IMR-90 (cell line): ENCODE data around the gene S100A13. TPM values are rescaled to one million over a fixed set of nuclear protein-coding genes. Genes with fewer than 3 reads are reported as not detected.

Source experiments
- ATAC-seq: fragments of 200-7000 bp; cut with Tn5 transposase; 2 replicates; pipeline ENCODE4 v1.9.1; 2020; ENCODE audit warnings: low read depth, mild to moderate bottlenecking, moderate library complexity
- BruUV-seq: library from RNA; stranded (reverse); fragments of 400-500 nt; replicated peaks from 2 replicates; lab custom pipeline; 2021; lab: Mats Ljungman, UMichigan
- CTCF ChIA-PET: fragments of 300-600 bp; formaldehyde crosslinking; extraction: SDS; loops from one replicate; lab custom pipeline; 2021; ENCODE audit warnings: antibody characterized with exemption; lab: Yijun Ruan, JAX
- POLR2A ChIA-PET: fragments of 300-600 bp; sonication (Branson Sonifier 250); formaldehyde crosslinking; loops from one replicate; lab custom pipeline; 2022; ENCODE audit warnings: antibody characterized with exemption; ENCODE audit not compliant: unreplicated experiment; lab: Charles Lee
- DNase-seq: peaks from one replicate; pipeline ENCODE4 v3.0.0; 2013
- H2AFZ ChIP-seq: replicated peaks from 2 replicates; pipeline ENCODE3; 2013; ENCODE audit warnings: low read length, mild to moderate bottlenecking; ENCODE audit not compliant: poor library complexity
- H2AK5ac ChIP-seq: 2 replicates; pipeline ENCODE4 v1.6.1; 2013; ENCODE audit warnings: low read depth, low read length, inconsistent platforms
- H2AK9ac ChIP-seq: replicated peaks from 2 replicates; pipeline ENCODE3; 2013; ENCODE audit warnings: mild to moderate bottlenecking, low read depth, low read length, moderate library complexity; ENCODE audit not compliant: poor library complexity
- H2BK120ac ChIP-seq: 2 replicates; pipeline ENCODE4 v1.6.1; 2013; ENCODE audit warnings: low read depth, low read length, inconsistent platforms
- H2BK15ac ChIP-seq: 3 replicates; pipeline ENCODE4 v1.6.1; 2013; ENCODE audit warnings: low read depth, low read length, inconsistent platforms
- H2BK20ac ChIP-seq: 2 replicates; pipeline ENCODE4 v1.6.1; 2013; ENCODE audit warnings: low read depth, mild to moderate bottlenecking, inconsistent platforms, low read length, moderate library complexity
- H2BK5ac ChIP-seq: 2 replicates; pipeline ENCODE4 v1.6.1; 2013; ENCODE audit warnings: mild to moderate bottlenecking, low read depth, low read length, inconsistent platforms; ENCODE audit not compliant: poor library complexity, severe bottlenecking
- H3K14ac ChIP-seq: replicated peaks from 2 replicates; pipeline ENCODE4 v1.6.1; 2013; ENCODE audit warnings: low read depth, low read length, inconsistent platforms
- H3K18ac ChIP-seq: 2 replicates; pipeline ENCODE4 v1.6.1; 2013; ENCODE audit warnings: low read depth, low read length, control low read depth
- H3K23ac ChIP-seq: 2 replicates; pipeline ENCODE4 v1.6.1; 2013; ENCODE audit warnings: low read depth, low read length, inconsistent platforms
- H3K27ac ChIP-seq: 2 replicates; pipeline ENCODE4 v1.5.1; 2013; ENCODE audit warnings: mild to moderate bottlenecking, control low read depth, low read length; ENCODE audit not compliant: insufficient read depth
- H3K27me3 ChIP-seq: 2 replicates; pipeline ENCODE4 v1.6.1; 2013; ENCODE audit warnings: low read length; ENCODE audit not compliant: control insufficient read depth, insufficient read depth
- H3K36me3 ChIP-seq: 2 replicates; pipeline ENCODE4 v1.6.1; 2013; ENCODE audit warnings: low read length, mixed read lengths; ENCODE audit not compliant: control insufficient read depth, insufficient read depth
- H3K4ac ChIP-seq: 2 replicates; pipeline ENCODE4 v1.6.1; 2013; ENCODE audit warnings: low read depth, low read length, inconsistent platforms
- H3K4me1 ChIP-seq: 2 replicates; pipeline ENCODE4 v1.6.1; 2013; ENCODE audit warnings: low read length, mixed read lengths; ENCODE audit not compliant: control insufficient read depth, insufficient read depth
- H3K4me2 ChIP-seq: 2 replicates; pipeline ENCODE4 v1.6.1; 2013; ENCODE audit warnings: low read depth, mild to moderate bottlenecking, control low read depth, low read length, moderate library complexity
- H3K4me3 ChIP-seq: 2 replicates; pipeline ENCODE4 v1.5.1; 2013; ENCODE audit warnings: low read depth, mild to moderate bottlenecking, control low read depth, low read length, moderate library complexity; ENCODE audit not compliant: insufficient read depth
- H3K56ac ChIP-seq: 2 replicates; pipeline ENCODE4 v1.6.1; 2013; ENCODE audit warnings: low read length, inconsistent platforms; ENCODE audit not compliant: insufficient read depth; ENCODE audit errors: extremely low read depth
- H3K79me1 ChIP-seq, 2 experiments: 2 replicates each; pipeline ENCODE4 v1.6.1; 2013; ENCODE audit warnings: low read length in 2 of 2, inconsistent platforms in 1 of 2, low read depth in 1 of 2
- H3K9ac ChIP-seq: 2 replicates; pipeline ENCODE4 v1.6.1; 2013; ENCODE audit warnings: low read depth, low read length, control low read depth
- H3K9me1 ChIP-seq: 2 replicates; pipeline ENCODE4 v1.6.1; 2013; ENCODE audit warnings: low read length, inconsistent platforms; ENCODE audit not compliant: insufficient read depth
- H3K9me3 ChIP-seq: 2 replicates; pipeline ENCODE4 v1.6.1; 2013; ENCODE audit warnings: low read length; ENCODE audit not compliant: control insufficient read depth, insufficient read depth
- H4K20me1 ChIP-seq: 2 replicates; pipeline ENCODE4 v1.6.1; 2013; ENCODE audit warnings: low read length, inconsistent platforms; ENCODE audit not compliant: insufficient read depth
- H4K5ac ChIP-seq: 2 replicates; pipeline ENCODE4 v1.6.1; 2013; ENCODE audit warnings: mild to moderate bottlenecking, low read depth, low read length, control low read depth
- H4K8ac ChIP-seq, 2 experiments: 2 replicates each; pipeline ENCODE4 v1.6.1; 2013; ENCODE audit warnings: low read depth in 2 of 2, low read length in 2 of 2, control low read depth in 1 of 2, inconsistent platforms in 1 of 2
- H4K91ac ChIP-seq: 2 replicates; pipeline ENCODE4 v1.6.1; 2013; ENCODE audit warnings: low read depth, low read length, inconsistent platforms; ENCODE audit not compliant: insufficient read depth
- BHLHE40 ChIP-seq: fragments of 150-350 bp; IDR thresholded peaks from 2 replicates; pipeline ENCODE4 v1.6.1; 2016; ENCODE audit warnings: mild to moderate bottlenecking, low read depth, low read length
- CEBPB ChIP-seq: IDR thresholded peaks from 2 replicates; pipeline ENCODE4 v1.6.1; 2012; ENCODE audit warnings: low read depth, low read length, improper control_type of control experiment
- MAFK ChIP-seq: IDR thresholded peaks from 2 replicates; pipeline ENCODE4 v1.6.1; 2012; ENCODE audit warnings: low read depth, low read length, improper control_type of control experiment
- MAZ ChIP-seq: IDR thresholded peaks from 2 replicates; pipeline ENCODE4 v1.6.1; 2012; ENCODE audit warnings: low read depth, mild to moderate bottlenecking, low read length, improper control_type of control experiment, moderate library complexity, borderline replicate concordance
- NFE2L2 ChIP-seq: fragments of 150-350 bp; IDR thresholded peaks from 2 replicates; pipeline ENCODE4 v1.6.1; 2016; ENCODE audit warnings: low read depth, mild to moderate bottlenecking, low read length
- POLR2A ChIP-seq: IDR thresholded peaks from 2 replicates; pipeline ENCODE4 v1.6.1; 2012; ENCODE audit warnings: mild to moderate bottlenecking, low read depth, low read length
- RAD21 ChIP-seq: IDR thresholded peaks from 2 replicates; pipeline ENCODE4 v1.6.1; 2012; ENCODE audit warnings: low read length, improper control_type of control experiment
- RCOR1 ChIP-seq: IDR thresholded peaks from 2 replicates; pipeline ENCODE4 v1.6.1; 2012; ENCODE audit warnings: mild to moderate bottlenecking, low read length, improper control_type of control experiment; ENCODE audit not compliant: insufficient replicate concordance
- RFX5 ChIP-seq: IDR thresholded peaks from 2 replicates; pipeline ENCODE4 v1.8.0; 2012; ENCODE audit warnings: low read depth, mild to moderate bottlenecking, low read length, moderate library complexity
- SMC3 ChIP-seq: fragments of 150-350 bp; IDR thresholded peaks from 2 replicates; pipeline ENCODE4 v1.6.1; 2016; ENCODE audit warnings: low read depth, mild to moderate bottlenecking, antibody characterized with exemption, low read length, moderate library complexity
- WGBS, 2 experiments: methylation state at CpG; one replicate each; pipeline versions ENCODE4 v1.1.5 to v1.1.7; 2013; ENCODE audit warnings: missing lambda C conversion rate in 2 of 2; ENCODE audit not compliant: insufficient read length in 1 of 2; ENCODE audit errors: extremely low coverage in 2 of 2; 5-methylcytosine and 5-hydroxymethylcytosine counted together
- dilution Hi-C: fragments of 300-500 bp; cut with HindIII; formaldehyde crosslinking; loops from one replicate; pipeline ENCODE4 v1.14.3; 2018; ENCODE audit warnings: low sequenced_read_pairs; ENCODE audit not compliant: unreplicated experiment
- in situ Hi-C: fragments of 300-500 bp; cut with MboI; formaldehyde crosslinking; loops from 3 replicates; pipeline ENCODE4 v1.14.3; 2019; ENCODE audit warnings: low sequenced_read_pairs, inconsistent platforms, mixed read lengths
- intact Hi-C: fragments of 100-400 bp; cut with micrococcal nuclease; formaldehyde crosslinking; loops from 2 replicates; pipeline ENCODE4 v1.10.0; 2022
- polyA plus RNA-seq, 3 experiments: library from polyadenylated mRNA; depleted of rRNA; stranded (reverse); fragments of >200 nt; gene quantifications; 2 replicates each; pipeline ENCODE4 v1.2.3, GENCODE V29; 2012; ENCODE audit warnings: low replicate concordance in 1 of 3
- total RNA-seq: library from RNA; depleted of rRNA; stranded (reverse); fragments of >200 nt; gene quantifications from 2 replicates; pipeline ENCODE4 v1.2.3, GENCODE V29; 2012
- TF ChIP-seq, protein P1 (sequence below): fragments of 150-350 bp; IDR thresholded peaks from 2 replicates; pipeline ENCODE4 v1.6.1; 2017; ENCODE audit warnings: mild to moderate bottlenecking, antibody characterized with exemption, low read length, low read depth
- TF ChIP-seq, protein P2 (sequence below): conservative IDR thresholded peaks from 2 replicates; pipeline ENCODE4 v1.5.1; 2012; ENCODE audit warnings: mild to moderate bottlenecking, low read depth, low read length, improper control_type of control experiment
- TF ChIP-seq, protein P3 (sequence below): fragments of 150-350 bp; IDR thresholded peaks from 2 replicates; pipeline ENCODE4 v1.6.1; 2016; ENCODE audit warnings: low read depth, mild to moderate bottlenecking, low read length, moderate library complexity, borderline replicate concordance

The S100A13 gene
- total and polyA plus RNA-seq, 2 of the 4 experiments (the other 2 are of a cell fraction) = 122 to 468 TPM

- Histone ChIP-seq H3K14ac (peak overlapping the region; percentile 91), H3K27ac (peak overlapping the region; percentile 4; the same call in 1 of the 2 replicates), H3K4me1 (peaks cover 14% of the 10 kb centered on the region), H2AK5ac (peak overlapping the region; percentile 97), H3K36me3 (no peaks in the 10 kb centered on the region), H3K4me3 (no peak overlapping the region), H3K4ac (peak overlapping the region; percentile 92), H3K9me3 (no peaks in the 10 kb centered on the region), H3K9me1 (peaks cover 7% of the 10 kb centered on the region), H3K79me1 (peaks cover 0 to 5% of the 10 kb centered on the region in 2 experiments; a peak in 2 of 4 replicates), H3K56ac (peak overlapping the region; percentile 47), H2AFZ (no peak overlapping the region), H3K23ac (peak overlapping the region; percentile 87), H4K5ac (peak overlapping the region; percentile 97; the same call in 1 of the 2 replicates), H2BK20ac (peak overlapping the region; percentile 98), H3K27me3 (no peaks in the 10 kb centered on the region), H2AK9ac (peak overlapping the region; percentile 77), H4K91ac (peak overlapping the region; percentile 89), H4K20me1 (no peaks in the 10 kb centered on the region), H3K18ac (peak overlapping the region; percentile 97), H3K9ac (no peak overlapping the region), H4K8ac (peak overlapping the region; percentile 53 to 92), H2BK120ac (peak overlapping the region; percentile 94), H3K4me2 (peak overlapping the region; percentile 24; the same call in 1 of the 2 replicates), H2BK5ac (peak overlapping the region; percentile 80), H2BK15ac (peak overlapping the region; percentile 98)
- intact Hi-C loops (loop anchor here (2.0 kb wide), 5 partner anchors 39 to 97 kb away; partner anchors contain the start of genes CHTOP, ILF2, S100A13 and S100A16), dilution Hi-C loops (no loop called here), in situ Hi-C loops (no loop called here)
- BruUV-seq = no TSS peak
- ChIA-PET CTCF (interaction anchor here (0.9 to 2.3 kb wide), 10 partner anchors 35 to 78 kb away, joined by 3 to 16 read pairs (median 5); partner anchors contain the start of genes S100A13 and S100A16), POLR2A (interaction anchor here (1.9 kb wide), 1 partner anchor 54 kb away, joined by 7 read pairs; the partner anchor contains the start of gene S100A13)
- WGBS, 2 experiments = no CpG with 5 or more reads among the region's 3 CpGs
- DNase-seq (peak; percentile 41), ATAC-seq (no peak)
- no peak for TF ChIP-seq RAD21
- no peak for TF ChIP-seq CEBPB
- TF ChIP-seq, protein P1, sequence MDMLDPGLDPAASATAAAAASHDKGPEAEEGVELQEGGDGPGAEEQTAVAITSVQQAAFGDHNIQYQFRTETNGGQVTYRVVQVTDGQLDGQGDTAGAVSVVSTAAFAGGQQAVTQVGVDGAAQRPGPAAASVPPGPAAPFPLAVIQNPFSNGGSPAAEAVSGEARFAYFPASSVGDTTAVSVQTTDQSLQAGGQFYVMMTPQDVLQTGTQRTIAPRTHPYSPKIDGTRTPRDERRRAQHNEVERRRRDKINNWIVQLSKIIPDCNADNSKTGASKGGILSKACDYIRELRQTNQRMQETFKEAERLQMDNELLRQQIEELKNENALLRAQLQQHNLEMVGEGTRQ = no peak
- TF ChIP-seq NFE2L2 = no peak
- TF ChIP-seq, protein P2, sequence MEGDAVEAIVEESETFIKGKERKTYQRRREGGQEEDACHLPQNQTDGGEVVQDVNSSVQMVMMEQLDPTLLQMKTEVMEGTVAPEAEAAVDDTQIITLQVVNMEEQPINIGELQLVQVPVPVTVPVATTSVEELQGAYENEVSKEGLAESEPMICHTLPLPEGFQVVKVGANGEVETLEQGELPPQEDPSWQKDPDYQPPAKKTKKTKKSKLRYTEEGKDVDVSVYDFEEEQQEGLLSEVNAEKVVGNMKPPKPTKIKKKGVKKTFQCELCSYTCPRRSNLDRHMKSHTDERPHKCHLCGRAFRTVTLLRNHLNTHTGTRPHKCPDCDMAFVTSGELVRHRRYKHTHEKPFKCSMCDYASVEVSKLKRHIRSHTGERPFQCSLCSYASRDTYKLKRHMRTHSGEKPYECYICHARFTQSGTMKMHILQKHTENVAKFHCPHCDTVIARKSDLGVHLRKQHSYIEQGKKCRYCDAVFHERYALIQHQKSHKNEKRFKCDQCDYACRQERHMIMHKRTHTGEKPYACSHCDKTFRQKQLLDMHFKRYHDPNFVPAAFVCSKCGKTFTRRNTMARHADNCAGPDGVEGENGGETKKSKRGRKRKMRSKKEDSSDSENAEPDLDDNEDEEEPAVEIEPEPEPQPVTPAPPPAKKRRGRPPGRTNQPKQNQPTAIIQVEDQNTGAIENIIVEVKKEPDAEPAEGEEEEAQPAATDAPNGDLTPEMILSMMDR = no peak
- TF ChIP-seq RCOR1 = no peak
- TF ChIP-seq, protein P3, sequence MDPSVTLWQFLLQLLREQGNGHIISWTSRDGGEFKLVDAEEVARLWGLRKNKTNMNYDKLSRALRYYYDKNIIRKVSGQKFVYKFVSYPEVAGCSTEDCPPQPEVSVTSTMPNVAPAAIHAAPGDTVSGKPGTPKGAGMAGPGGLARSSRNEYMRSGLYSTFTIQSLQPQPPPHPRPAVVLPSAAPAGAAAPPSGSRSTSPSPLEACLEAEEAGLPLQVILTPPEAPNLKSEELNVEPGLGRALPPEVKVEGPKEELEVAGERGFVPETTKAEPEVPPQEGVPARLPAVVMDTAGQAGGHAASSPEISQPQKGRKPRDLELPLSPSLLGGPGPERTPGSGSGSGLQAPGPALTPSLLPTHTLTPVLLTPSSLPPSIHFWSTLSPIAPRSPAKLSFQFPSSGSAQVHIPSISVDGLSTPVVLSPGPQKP = no peak
- TF ChIP-seq RFX5 = no peak
- no peak for TF ChIP-seq BHLHE40
- TF ChIP-seq MAZ = no peak
- no peak for TF ChIP-seq MAFK
- no peak for TF ChIP-seq POLR2A
- no peak for TF ChIP-seq SMC3
These were observed 54.0 kb downstream of the S100A13 start for GRCh38 chr1:153573351-153573750.
